Ishikawa (cell line): Measurements from ENCODE around the gene TWNK.

Source experiments
- CEBPB ChIP-seq: IDR thresholded peaks from 2 replicates; pipeline ENCODE4 v1.6.1; 2012
- CREB1 ChIP-seq: IDR thresholded peaks from 2 replicates; pipeline ENCODE4 v1.6.1; 2012; ENCODE audit warnings: low read depth
- EGR1 ChIP-seq: IDR thresholded peaks from 2 replicates; pipeline ENCODE4 v1.6.1; 2012
- EP300 ChIP-seq: IDR thresholded peaks from 2 replicates; pipeline ENCODE4 v1.6.1; 2012; ENCODE audit warnings: borderline replicate concordance
- FOXM1 ChIP-seq: IDR thresholded peaks from 2 replicates; pipeline ENCODE4 v1.6.1; 2012; ENCODE audit warnings: low read depth, borderline replicate concordance
- NFIC ChIP-seq: IDR thresholded peaks from 2 replicates; pipeline ENCODE4 v1.6.1; 2012
- REST ChIP-seq: IDR thresholded peaks from 2 replicates; pipeline ENCODE4 v1.6.1; 2012; ENCODE audit warnings: low read depth, mild to moderate bottlenecking
- TAF1 ChIP-seq: IDR thresholded peaks from 2 replicates; pipeline ENCODE4 v1.6.1; 2012; ENCODE audit warnings: low read depth, mild to moderate bottlenecking
- TEAD4 ChIP-seq: IDR thresholded peaks from 2 replicates; pipeline ENCODE4 v1.6.1; 2012
- USF1 ChIP-seq: IDR thresholded peaks from 2 replicates; pipeline ENCODE4 v1.6.1; 2012
- YY1 ChIP-seq: IDR thresholded peaks from 2 replicates; pipeline ENCODE4 v1.6.1; 2012; ENCODE audit warnings: low read depth
- ZBTB7A ChIP-seq: IDR thresholded peaks from 2 replicates; pipeline ENCODE4 v1.6.1; 2012; ENCODE audit warnings: low read depth
- TF ChIP-seq, protein P1 (sequence below): IDR thresholded peaks from 2 replicates; pipeline ENCODE4 v1.6.1; 2012

The TWNK gene

GRCh38 chr10:101030496-101031127 lies 43.3 kb downstream of the TWNK start:
- no peak for TF ChIP-seq CEBPB
- no peak for TF ChIP-seq NFIC
- peak; percentile 50; the same call in 1 of the 2 replicates for TF ChIP-seq ZBTB7A

GRCh38 chr10:101031128-101031795 lies 43.9 kb downstream of the TWNK start, which contains the start of the genes PDZD7 and SFXN3:
TSS of gene PDZD7 (minus strand) at chr10:101031129. CDS start at chr10:101030219, 910 bp downstream.
TSS of gene SFXN3 (plus strand) at chr10:101031234. CDS start at chr10:101034695, 3,461 bp downstream.
- TF ChIP-seq TEAD4, result peak; percentile 38; the same call in 1 of the 2 replicates
- no peak for TF ChIP-seq CREB1
- TF ChIP-seq FOXM1, result no peak
- TF ChIP-seq, protein P1, sequence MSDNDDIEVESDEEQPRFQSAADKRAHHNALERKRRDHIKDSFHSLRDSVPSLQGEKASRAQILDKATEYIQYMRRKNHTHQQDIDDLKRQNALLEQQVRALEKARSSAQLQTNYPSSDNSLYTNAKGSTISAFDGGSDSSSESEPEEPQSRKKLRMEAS, result peak; percentile 55
- TF ChIP-seq ZBTB7A, result peak; percentile 78; the same call in 1 of the 2 replicates
- TF ChIP-seq EP300, result no peak
- peak; percentile 75 for TF ChIP-seq EGR1
- TF ChIP-seq TAF1, result 0 out of 2 replicates have a peak, but pooled peaks have one; percentile 30

DNA sequence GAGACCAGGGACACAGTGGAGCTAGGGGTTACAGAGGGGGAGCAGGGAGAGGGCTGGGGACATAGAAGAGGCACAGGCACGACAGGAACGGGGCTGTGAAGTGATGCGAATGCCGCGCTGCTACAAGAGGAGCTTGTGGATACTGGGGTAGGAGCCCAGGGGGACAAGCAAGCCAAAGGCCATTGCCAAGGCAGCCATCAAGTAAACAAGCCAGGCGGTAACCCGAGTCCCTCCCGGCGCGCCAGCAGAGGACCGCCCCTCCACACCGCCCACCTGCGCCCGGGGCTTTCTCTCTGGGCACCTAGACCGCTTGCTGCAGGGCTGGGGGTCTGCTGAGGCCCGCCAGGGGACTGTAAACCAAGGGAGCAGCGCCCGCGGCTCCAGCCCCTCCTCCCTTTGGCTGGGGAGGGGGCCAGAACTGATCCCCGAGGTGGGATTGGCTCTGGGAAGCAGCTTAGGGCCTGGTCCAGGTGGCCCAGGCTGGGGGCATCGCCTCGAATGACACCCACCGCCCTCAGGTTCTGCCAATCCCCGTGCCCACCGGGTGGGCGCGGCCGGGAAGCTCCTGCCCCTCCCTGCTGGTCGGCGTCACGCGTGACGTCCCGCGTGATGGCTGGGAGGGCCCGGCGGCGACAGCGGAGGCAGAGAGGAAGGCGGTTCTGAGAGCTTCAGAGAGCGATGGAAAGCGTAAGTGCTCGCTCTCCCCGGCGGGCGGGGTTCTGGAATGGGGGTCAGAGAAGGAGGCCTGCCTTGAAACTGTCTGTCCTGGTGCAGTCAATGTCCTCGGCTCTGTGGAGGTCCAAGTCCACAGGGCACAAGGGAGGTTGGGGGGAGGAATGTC lies 44.7 kb downstream of the TWNK start:
- TF ChIP-seq CREB1 (peak; percentile 84), TAF1 (peak; percentile 67; the same call in 1 of the 2 replicates), EGR1 (0 out of 2 replicates have a peak, but pooled peaks have one; percentile 22), TEAD4 (no peak), USF1 (no peak), REST (no peak), EP300 (no peak), FOXM1 (no peak), YY1 (peak; percentile 32; the same call in 1 of the 2 replicates), ZBTB7A (peak; percentile 73)
- TF ChIP-seq, protein P1, result no peak; the same call in 1 of the 2 replicates

GRCh38 chr10:101032637-101033224 lies 45.4 kb downstream of the TWNK start:
- TF ChIP-seq CEBPB, result no peak
- peak; percentile 41 for TF ChIP-seq TEAD4

DNA sequence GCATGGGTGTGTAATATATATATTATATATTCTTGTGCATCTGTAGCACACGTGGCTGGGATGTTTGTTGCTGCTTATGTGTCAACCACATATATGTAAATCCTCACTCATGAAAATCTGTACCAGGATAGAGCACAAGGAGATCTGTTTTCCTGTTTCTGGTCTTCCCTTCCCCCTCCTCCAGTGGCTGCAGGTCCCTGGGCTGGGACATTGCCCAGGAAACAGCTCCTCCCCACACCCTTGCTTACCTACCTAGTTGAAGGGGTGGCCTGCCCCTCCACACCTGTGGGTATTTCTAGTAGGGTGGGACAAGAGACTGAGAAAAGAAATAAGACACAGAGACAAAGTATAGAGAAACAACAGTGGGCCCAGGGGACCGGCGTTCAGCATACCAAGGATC lies 45.9 kb downstream of the TWNK start:
- no peak for TF ChIP-seq CEBPB
- TF ChIP-seq CREB1, result no peak
- no peak for TF ChIP-seq EP300
- TF ChIP-seq EGR1, result no peak
- TF ChIP-seq USF1, result no peak
- TF ChIP-seq REST, result no peak
- TF ChIP-seq, protein P1, result no peak
- no peak for TF ChIP-seq ZBTB7A
